MCF 10A (cell line): Measurements from ENCODE around the gene TNFRSF6B. TPM values are rescaled to one million over a fixed set of nuclear protein-coding genes. Genes with fewer than 3 reads are reported as not detected.
A peak's percentile ranks its signal among the peaks of the same experiment; 100 is the strongest.

Experiments
- BruUV-seq: library from RNA; stranded (reverse); fragments of 400-500 nt; replicated peaks from 2 replicates; lab custom pipeline; 2021; lab: Mats Ljungman, UMichigan
- CTCF ChIA-PET: fragments of 300-600 bp; sonication (Branson Sonifier 250); formaldehyde crosslinking; extraction: SDS; loops from one replicate; lab custom pipeline; 2021; ENCODE audit warnings: antibody characterized with exemption, inconsistent platforms; lab: Yijun Ruan, JAX
- POLR2A ChIA-PET: fragments of 300-600, 350-650 bp; sonication (Branson Sonifier 250); formaldehyde crosslinking; extraction: SDS; loops from one replicate; lab custom pipeline; 2020; ENCODE audit warnings: antibody characterized with exemption, inconsistent platforms; lab: Yijun Ruan, JAX
- DNase-seq: peaks from one replicate; pipeline ENCODE4 v3.0.0-alpha.2; 2018; ENCODE audit not compliant: unreplicated experiment
- H3K27ac Mint-ChIP-seq: one replicate; pipeline ENCODE4 v1.8.0; 2022; ENCODE audit warnings: mild to moderate bottlenecking, low read depth, mixed read lengths; ENCODE audit not compliant: unreplicated experiment
- H3K27me3 Mint-ChIP-seq: one replicate; pipeline ENCODE4 v1.8.0; 2022; ENCODE audit warnings: mixed read lengths; ENCODE audit not compliant: insufficient read depth, unreplicated experiment
- H3K36me3 Mint-ChIP-seq: one replicate; pipeline ENCODE4 v1.8.0; 2022; ENCODE audit warnings: mild to moderate bottlenecking, moderate library complexity, mixed read lengths; ENCODE audit not compliant: insufficient read depth, unreplicated experiment
- H3K4me1 Mint-ChIP-seq: one replicate; pipeline ENCODE4 v1.8.0; 2022; ENCODE audit warnings: mixed read lengths; ENCODE audit not compliant: insufficient read depth, unreplicated experiment
- H3K4me3 Mint-ChIP-seq: one replicate; pipeline ENCODE4 v1.8.0; 2022; ENCODE audit warnings: mild to moderate bottlenecking, moderate library complexity, mixed read lengths; ENCODE audit not compliant: unreplicated experiment
- H3K9me3 Mint-ChIP-seq: one replicate; pipeline ENCODE4 v1.8.0; 2022; ENCODE audit warnings: mixed read lengths; ENCODE audit not compliant: unreplicated experiment
- CTCF ChIP-seq: fragments of 200-600 bp; IDR thresholded peaks from one replicate; pipeline ENCODE4 v1.8.0; 2022; ENCODE audit warnings: antibody characterized with exemption, mild to moderate bottlenecking; ENCODE audit not compliant: unreplicated experiment
- intact Hi-C: fragments of 100-400 bp; cut with micrococcal nuclease; formaldehyde crosslinking; loops from 2 replicates; pipeline ENCODE4 v1.14.1; 2022
- total RNA-seq: library from RNA; stranded (reverse); gene quantifications from 2 replicates; pipeline ENCODE4 v1.2.3, GENCODE V29; 2022

The TNFRSF6B gene
- total RNA-seq, 1 experiment from 2014 or later, result 24.4 TPM

GRCh38 chr20:63653974-63654668 is 42.3 kb upstream of the TNFRSF6B start:
- Mint-ChIP-seq H3K36me3 (no peaks in the 10 kb centered on the region), H3K4me1 (peaks cover 7% of the 10 kb centered on the region), H3K27ac (no peak overlapping the region), H3K27me3 (no peaks in the 10 kb centered on the region), H3K4me3 (no peak overlapping the region), H3K9me3 (no peaks in the 10 kb centered on the region)
- ChIA-PET CTCF (interaction anchor here (1.0 kb wide), 1 partner anchor 8 kb away, joined by 3 read pairs; no protein-coding TSS in a partner anchor), POLR2A (no interaction called here)
- intact Hi-C loops, result no loop called here
- no peak for DNase-seq
- no TSS peak for BruUV-seq
- no peak for TF ChIP-seq CTCF

GRCh38 chr20:63655249-63655648 is 41.2 kb upstream of the TNFRSF6B start:
- POLR2A ChIA-PET, result interaction anchor here (0.6 kb wide), 1 partner anchor 1004 kb away, joined by 4 read pairs; no protein-coding TSS in a partner anchor
- no peak for DNase-seq
- Mint-ChIP-seq H3K4me1 (peaks cover 16% of the 10 kb centered on the region), H3K36me3 (peaks cover under 1% of the 10 kb centered on the region), H3K27me3 (no peaks in the 10 kb centered on the region), H3K9me3 (no peaks in the 10 kb centered on the region), H3K27ac (no peak overlapping the region), H3K4me3 (no peak overlapping the region)
- BruUV-seq, result no TSS peak
- intact Hi-C loops, result loop anchor here (5.0 kb wide), 1 partner anchor 42 kb away; the partner anchor contains the start of gene TNFRSF6B
- CTCF ChIA-PET, result interaction anchor here (0.7 to 1.0 kb wide), 2 partner anchors 10 to 317 kb away, joined by 3 read pairs; no protein-coding TSS in a partner anchor
- TF ChIP-seq CTCF, result no peak

GRCh38 chr20:63656451-63656850 is 40.0 kb upstream of the TNFRSF6B start:
- H3K4me1 Mint-ChIP-seq, result peaks cover 13% of the 10 kb centered on the region
- no peak for TF ChIP-seq CTCF
- intact Hi-C loops, result loop anchor here (5.0 kb wide), 1 partner anchor 41 kb away; the partner anchor contains the start of gene TNFRSF6B
- POLR2A ChIA-PET, result interaction anchor here (0.7 kb wide), 1 partner anchor 208 kb away, joined by 3 read pairs; no protein-coding TSS in a partner anchor
- H3K27me3 Mint-ChIP-seq, result no peaks in the 10 kb centered on the region
- no peak overlapping the region for H3K4me3 Mint-ChIP-seq
- CTCF ChIA-PET, result no interaction called here
- H3K9me3 Mint-ChIP-seq, result no peaks in the 10 kb centered on the region
- BruUV-seq, result no TSS peak
- H3K36me3 Mint-ChIP-seq, result peaks cover 6% of the 10 kb centered on the region
- DNase-seq, result no peak
- H3K27ac Mint-ChIP-seq, result no peak overlapping the region

- no peaks in the 10 kb centered on the region for H3K27me3 Mint-ChIP-seq
- no peak for TF ChIP-seq CTCF
- H3K4me1 Mint-ChIP-seq, result peaks cover 9% of the 10 kb centered on the region
- intact Hi-C loops, result loop anchor here (5.0 kb wide), 1 partner anchor 40 kb away; the partner anchor contains the start of gene TNFRSF6B
- ChIA-PET CTCF (interaction anchor here (0.8 to 1.5 kb wide), 2 partner anchors 12 to 119 kb away, joined by 3 to 4 read pairs; no protein-coding TSS in a partner anchor), POLR2A (interaction anchor here (0.6 to 2.6 kb wide), 19 partner anchors 9 to 719 kb away, joined by 3 to 48 read pairs (median 10); partner anchors contain the start of genes ARFRP1, GID8, GMEB2 and PTK6)
- no TSS peak for BruUV-seq
- H3K4me3 Mint-ChIP-seq, result peak overlapping the region; percentile 88
- H3K27ac Mint-ChIP-seq, result peak overlapping the region; percentile 97
- H3K9me3 Mint-ChIP-seq, result no peaks in the 10 kb centered on the region
- peaks cover 6% of the 10 kb centered on the region for H3K36me3 Mint-ChIP-seq
- DNase-seq, result no peak
These were observed 39.1 kb upstream of the TNFRSF6B start for GRCh38 chr20:63657260-63657936.
